K562 (cell line): Measurements from ENCODE around the gene MBOAT7. TPM values are rescaled to one million over a fixed set of nuclear protein-coding genes. Genes with fewer than 3 reads are reported as not detected.

Source experiments
- CCAR2 ChIP-seq: fragments of 200-400 bp; formaldehyde crosslinking; IDR thresholded peaks from 2 replicates; pipeline ENCODE4 v1.6.1; 2017; ENCODE audit warnings: mild to moderate bottlenecking, low read depth, low read length
- ETS2 ChIP-seq: IDR thresholded peaks from 2 replicates; pipeline ENCODE4 v1.6.1; 2016; ENCODE audit warnings: borderline replicate concordance, missing genetic modification characterization, mild to moderate bottlenecking, moderate library complexity, missing compliant biosample characterization; ENCODE audit not compliant: poor library complexity, severe bottlenecking
- GABPB1 ChIP-seq: sonication (generic); formaldehyde crosslinking; IDR thresholded peaks from 2 replicates; pipeline ENCODE4 v1.8.0; 2022; ENCODE audit warnings: mild to moderate bottlenecking, missing genetic modification reagents
- NBN ChIP-seq: fragments of 450-650 bp; IDR thresholded peaks from 2 replicates; pipeline ENCODE4 v1.6.1; 2016; ENCODE audit warnings: low read depth, mild to moderate bottlenecking
- NUFIP1 ChIP-seq: fragments of 450-650 bp; IDR thresholded peaks from 2 replicates; pipeline ENCODE4 v1.6.1; 2018; ENCODE audit not compliant: partially characterized antibody
- TARDBP ChIP-seq: fragments of 450-650 bp; IDR thresholded peaks from 2 replicates; pipeline ENCODE4 v1.6.1; 2016
- ZNF140 ChIP-seq: fragments of 250-450 bp; sonication (Bioruptor Pico); IDR thresholded peaks from 2 replicates; pipeline ENCODE4 v1.8.0; 2021; ENCODE audit warnings: moderate library complexity, mild to moderate bottlenecking, inconsistent platforms
- polyA plus RNA-seq, 8 experiments: library from polyadenylated mRNA; depleted of rRNA in 4 of 8; stranded (reverse) in 5 of 8; unstranded in 3 of 8; fragments of >200 nt; fragmentation: Nextera tagmentation in 2 of 8; fragmentation: Illumina TruSeq in 1 of 8; extraction: Ambion mirVana in 2 of 8; extraction: Trizol in 1 of 8; gene quantifications; 2 replicates each; pipeline versions ENCODE4 v1.2.1 to v1.2.3, GENCODE V29; 2011 to 2014; ENCODE audit warnings: inconsistent platforms in 1 of 8, missing spikeins in 1 of 8
- total RNA-seq, 7 experiments: library from RNA; depleted of rRNA in 6 of 7; stranded (reverse); fragments of >200 nt in 6 of 7; fragmentation: Illumina TruSeq in 2 of 7; extraction: Trizol in 2 of 7; gene quantifications; 2 replicates each; pipeline versions ENCODE4 v1.2.1 to v1.2.3, GENCODE V29; 2011 to 2021; ENCODE audit warnings: low replicate concordance in 1 of 7
- TF ChIP-seq, protein P1 (sequence below): fragments of 450-650 bp; IDR thresholded peaks from 2 replicates; pipeline ENCODE4 v1.6.1; 2018; ENCODE audit warnings: mild to moderate bottlenecking, low read depth; ENCODE audit not compliant: partially characterized antibody
- TF ChIP-seq, protein P2 (sequence below): sonication (generic); formaldehyde crosslinking; IDR thresholded peaks from 2 replicates; pipeline ENCODE4 v1.8.0; 2022; ENCODE audit warnings: missing genetic modification reagents, mild to moderate bottlenecking, borderline replicate concordance
- TF ChIP-seq, protein P3 (sequence below): fragments of 250-450 bp; sonication (Bioruptor Pico); IDR thresholded peaks from 2 replicates; pipeline ENCODE4 v1.5.0; 2021; ENCODE audit warnings: mild to moderate bottlenecking, moderate library complexity
- TF ChIP-seq, protein P4 (sequence below): fragments of 450-650 bp; conservative IDR thresholded peaks from 2 replicates; pipeline ENCODE4 v1.6.1; 2016; ENCODE audit warnings: missing genetic modification characterization, low read depth, mild to moderate bottlenecking, control low read depth, missing compliant biosample characterization

Gene MBOAT7
- total and polyA plus RNA-seq, 9 of the 15 experiments (the other 6 are each of a cell fraction or from before 2014, with no cell fraction given) = 1.4 to 153 (median 56.1) TPM

DNA sequence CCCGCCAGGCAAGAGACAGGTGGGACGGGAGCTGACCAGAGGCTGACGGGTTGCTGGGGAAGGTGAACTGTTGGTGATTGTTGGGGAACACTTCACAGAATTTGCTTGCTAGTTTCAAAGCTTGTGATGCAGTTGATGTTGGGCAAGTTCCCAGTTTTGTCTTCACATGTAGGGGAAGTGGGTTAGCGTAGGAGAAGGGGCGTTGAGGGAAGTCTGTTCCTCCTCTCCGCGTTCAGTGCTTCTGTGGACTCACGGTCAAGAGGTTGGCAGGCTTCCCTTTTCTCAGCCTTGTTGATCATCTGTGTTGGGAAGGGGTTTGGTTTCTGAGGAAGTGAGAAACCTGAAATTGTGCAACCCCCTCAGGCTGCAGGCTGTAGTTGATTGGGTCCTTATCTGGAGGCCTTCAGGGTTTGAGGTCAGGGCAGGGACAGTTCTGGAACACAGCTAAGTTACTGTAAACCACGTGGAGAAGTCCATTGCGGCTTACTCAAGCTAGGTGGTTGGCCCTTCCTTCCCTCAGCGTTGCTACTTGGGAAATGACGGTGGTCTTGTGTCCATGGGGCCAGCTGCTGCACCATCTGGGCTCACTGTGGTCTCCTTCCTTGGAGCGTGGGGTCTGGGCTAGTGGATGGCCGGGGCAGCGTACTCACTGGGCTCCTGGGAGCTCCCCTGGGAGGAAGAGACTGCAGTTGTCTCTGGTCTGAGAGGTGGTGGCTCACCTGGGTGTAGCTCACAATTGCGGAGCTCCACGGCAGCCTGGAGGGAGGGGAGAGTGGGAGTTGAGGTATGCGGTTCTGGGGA, 18.8 kb upstream of the MBOAT7 start (continued):
- TF ChIP-seq, protein P1, sequence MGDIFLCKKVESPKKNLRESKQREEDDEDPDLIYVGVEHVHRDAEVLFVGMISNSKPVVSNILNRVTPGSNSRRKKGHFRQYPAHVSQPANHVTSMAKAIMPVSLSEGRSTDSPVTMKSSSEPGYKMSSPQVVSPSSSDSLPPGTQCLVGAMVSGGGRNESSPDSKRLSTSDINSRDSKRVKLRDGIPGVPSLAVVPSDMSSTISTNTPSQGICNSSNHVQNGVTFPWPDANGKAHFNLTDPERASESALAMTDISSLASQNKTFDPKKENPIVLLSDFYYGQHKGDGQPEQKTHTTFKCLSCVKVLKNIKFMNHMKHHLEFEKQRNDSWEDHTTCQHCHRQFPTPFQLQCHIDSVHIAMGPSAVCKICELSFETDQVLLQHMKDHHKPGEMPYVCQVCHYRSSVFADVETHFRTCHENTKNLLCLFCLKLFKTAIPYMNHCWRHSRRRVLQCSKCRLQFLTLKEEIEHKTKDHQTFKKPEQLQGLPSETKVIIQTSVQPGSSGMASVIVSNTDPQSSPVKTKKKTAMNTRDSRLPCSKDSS = no peak
- TF ChIP-seq TARDBP (peak; percentile 56; the same call in 1 of the 2 replicates), ZNF140 (CRISPR knock-in tag) (no peak), NUFIP1 (peak; percentile 77), NBN (peak; percentile 97), ETS2 (tag) (no peak), GABPB1 (peak; percentile 69; the same call in 1 of the 2 replicates), CCAR2 (no peak)
- TF ChIP-seq, protein P2, sequence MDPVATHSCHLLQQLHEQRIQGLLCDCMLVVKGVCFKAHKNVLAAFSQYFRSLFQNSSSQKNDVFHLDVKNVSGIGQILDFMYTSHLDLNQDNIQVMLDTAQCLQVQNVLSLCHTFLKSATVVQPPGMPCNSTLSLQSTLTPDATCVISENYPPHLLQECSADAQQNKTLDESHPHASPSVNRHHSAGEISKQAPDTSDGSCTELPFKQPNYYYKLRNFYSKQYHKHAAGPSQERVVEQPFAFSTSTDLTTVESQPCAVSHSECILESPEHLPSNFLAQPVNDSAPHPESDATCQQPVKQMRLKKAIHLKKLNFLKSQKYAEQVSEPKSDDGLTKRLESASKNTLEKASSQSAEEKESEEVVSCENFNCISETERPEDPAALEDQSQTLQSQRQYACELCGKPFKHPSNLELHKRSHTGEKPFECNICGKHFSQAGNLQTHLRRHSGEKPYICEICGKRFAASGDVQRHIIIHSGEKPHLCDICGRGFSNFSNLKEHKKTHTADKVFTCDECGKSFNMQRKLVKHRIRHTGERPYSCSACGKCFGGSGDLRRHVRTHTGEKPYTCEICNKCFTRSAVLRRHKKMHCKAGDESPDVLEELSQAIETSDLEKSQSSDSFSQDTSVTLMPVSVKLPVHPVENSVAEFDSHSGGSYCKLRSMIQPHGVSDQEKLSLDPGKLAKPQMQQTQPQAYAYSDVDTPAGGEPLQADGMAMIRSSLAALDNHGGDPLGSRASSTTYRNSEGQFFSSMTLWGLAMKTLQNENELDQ (CRISPR knock-in tag) = no peak
- TF ChIP-seq, protein P3, sequence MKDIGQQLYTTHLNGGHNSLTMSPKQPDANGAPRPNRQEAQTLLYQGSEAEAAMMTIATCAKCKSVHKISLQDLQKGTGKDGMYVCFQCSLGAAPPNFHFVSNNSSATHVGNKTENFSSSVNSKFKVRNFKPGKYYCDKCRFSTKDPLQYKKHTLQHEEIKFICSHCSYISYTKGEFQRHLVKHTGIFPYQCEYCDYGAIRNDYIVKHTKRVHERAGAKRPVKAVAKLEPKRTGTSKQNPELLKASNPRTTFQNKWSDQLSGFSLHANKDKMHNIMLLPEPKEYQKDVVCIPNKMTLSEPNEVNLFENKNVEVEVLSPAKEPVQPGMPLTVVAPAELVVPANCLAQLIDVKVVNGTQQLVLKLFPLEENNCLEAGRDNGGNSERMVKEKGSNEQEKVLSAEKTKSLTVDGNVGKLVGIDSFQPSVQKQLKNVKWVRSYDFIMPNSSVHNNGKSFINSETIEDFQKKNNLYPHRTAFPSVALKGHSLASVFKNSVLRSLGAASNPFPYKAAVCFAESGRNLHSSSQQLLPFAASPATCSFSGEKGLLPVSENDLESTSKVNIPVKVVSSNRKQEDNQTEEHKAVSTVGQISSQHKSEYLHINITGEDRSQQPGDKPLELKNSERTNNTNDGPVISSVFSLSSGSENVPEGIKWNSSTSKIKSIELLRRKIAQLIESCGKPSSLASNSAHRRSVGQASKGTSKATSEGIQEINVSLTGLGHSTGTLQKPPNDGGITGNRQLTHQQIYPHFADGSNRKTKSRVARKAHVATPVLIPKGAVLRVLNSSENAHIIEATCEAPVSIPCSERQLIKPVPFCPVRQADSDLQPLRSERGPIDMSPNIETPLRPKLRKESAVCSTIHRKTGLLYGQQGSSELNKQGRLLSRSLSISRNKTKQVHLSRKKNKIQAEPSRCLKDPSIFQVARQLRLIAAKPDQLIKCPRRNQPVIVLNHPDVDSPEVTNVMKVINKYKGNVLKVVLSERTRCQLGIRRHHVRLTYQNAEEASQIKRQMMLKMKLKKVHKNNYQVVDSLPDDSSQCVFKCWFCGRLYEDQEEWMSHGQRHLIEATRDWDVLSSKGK = no peak
- TF ChIP-seq, protein P4, sequence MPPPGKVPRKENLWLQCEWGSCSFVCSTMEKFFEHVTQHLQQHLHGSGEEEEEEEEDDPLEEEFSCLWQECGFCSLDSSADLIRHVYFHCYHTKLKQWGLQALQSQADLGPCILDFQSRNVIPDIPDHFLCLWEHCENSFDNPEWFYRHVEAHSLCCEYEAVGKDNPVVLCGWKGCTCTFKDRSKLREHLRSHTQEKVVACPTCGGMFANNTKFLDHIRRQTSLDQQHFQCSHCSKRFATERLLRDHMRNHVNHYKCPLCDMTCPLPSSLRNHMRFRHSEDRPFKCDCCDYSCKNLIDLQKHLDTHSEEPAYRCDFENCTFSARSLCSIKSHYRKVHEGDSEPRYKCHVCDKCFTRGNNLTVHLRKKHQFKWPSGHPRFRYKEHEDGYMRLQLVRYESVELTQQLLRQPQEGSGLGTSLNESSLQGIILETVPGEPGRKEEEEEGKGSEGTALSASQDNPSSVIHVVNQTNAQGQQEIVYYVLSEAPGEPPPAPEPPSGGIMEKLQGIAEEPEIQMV = no peak
